GM18502 (cell line): ENCODE results near the gene FBXO5.
"Not testable (repeated sequence)": the region's sequence is repeated elsewhere in the genome, so short reads cannot be mapped to it uniquely, and the experiment has no call there.

ENCODE experiments used
- ATAC-seq: cut with Tn5 transposase; IDR thresholded peaks from one replicate; pipeline ENCODE4 v1.9.1; 2021; ENCODE audit warnings: mild to moderate bottlenecking; ENCODE audit not compliant: unreplicated experiment, poor library complexity

Gene FBXO5

GRCh38 chr6:152982904-152983636 is at the start of gene FBXO5:
Gene FBXO5, minus strand, starts transcription at chr6:152983041. Its CDS starts 82 bp downstream, at chr6:152982959.
- ATAC-seq, result peak; percentile 83

GRCh38 chr6:153032255-153032882 is 49.5 kb upstream of the FBXO5 start:
- ATAC-seq, result no peak

DNA sequence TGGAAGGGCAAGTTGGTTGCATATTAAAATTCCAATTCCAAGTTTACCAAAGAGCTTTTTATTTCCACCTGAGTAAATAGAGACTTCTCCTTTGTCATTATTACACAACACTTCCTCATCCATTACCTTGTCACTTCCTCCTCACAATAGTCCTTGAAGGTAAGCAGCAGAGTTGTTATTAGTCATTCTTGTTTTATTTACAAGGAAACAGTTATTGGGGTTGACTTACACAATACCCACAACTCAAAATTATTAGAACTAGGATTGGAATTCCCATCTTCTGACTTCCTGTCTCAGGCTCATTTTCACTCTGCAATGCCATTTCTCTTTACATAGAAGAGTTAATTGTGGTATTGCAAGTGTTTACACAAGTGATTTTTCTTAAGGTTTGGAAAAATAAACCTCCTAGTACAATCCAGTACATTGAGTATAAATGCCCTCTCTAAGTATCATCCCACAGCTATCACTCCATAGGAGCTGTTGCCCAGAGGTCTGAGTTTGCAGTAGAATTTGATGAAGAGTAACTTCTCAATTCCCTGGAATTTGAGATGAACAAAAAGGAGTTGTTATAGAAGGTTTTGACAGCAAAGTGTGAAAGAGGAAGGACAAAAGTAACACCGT is 48.6 kb upstream of the FBXO5 start:
- no peak for ATAC-seq

DNA sequence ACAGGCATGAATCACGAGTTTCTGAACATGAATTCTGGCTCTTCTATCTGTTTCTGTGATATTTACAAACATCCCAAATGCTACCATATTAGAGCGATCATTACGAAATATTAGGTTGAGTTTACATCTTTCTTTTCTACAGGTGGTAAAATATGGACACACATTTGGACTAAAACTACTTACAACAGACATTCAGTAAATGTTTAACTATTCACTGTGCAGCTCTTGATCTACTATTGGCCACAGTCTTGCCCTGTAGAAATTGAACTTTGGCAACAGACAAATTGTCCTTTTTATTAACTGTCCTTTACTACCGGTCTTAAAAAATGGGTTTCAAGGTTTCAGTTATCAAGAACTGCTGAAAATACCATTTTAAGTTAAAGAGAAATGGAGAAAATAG is 46.1 kb upstream of the FBXO5 start:
- ATAC-seq, result no peak

DNA sequence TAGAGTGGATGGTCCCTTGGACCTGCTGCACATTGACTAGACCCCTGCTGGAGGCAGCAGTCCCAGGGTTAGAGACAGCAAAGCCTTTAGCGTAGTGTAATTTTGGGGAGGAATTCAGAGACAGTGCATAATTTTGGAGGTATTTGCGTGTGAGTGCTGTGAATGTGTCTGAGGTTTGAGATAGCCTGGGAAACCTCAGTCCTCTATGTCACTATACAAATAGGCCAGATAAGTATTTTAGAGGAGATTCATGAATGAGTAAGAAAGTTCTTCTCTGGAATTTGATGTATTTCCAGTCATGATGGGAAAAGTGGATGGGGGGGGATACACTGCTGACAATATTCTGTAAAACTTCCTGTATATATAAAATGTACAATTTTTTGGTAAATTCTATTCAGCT is 45.4 kb upstream of the FBXO5 start:
- ATAC-seq, result no peak

DNA sequence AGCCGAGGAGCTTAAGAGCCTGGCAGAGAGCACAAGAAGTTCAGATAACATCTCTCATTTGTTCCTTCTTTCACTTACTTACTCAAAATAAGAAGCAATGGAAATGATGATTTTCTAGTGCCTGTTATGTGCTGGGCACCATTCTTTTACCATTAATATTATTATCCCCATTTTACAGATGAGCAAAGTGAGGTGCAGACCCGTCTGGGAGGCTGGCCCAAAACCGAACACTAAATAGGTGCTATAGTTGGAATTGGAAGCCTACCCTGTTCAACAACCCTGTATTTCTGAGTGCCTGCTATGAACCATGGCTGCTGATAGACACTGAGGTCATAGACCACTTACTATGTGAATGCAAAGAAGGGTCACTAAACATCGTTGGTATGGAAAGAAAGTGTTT is 44.6 kb upstream of the FBXO5 start:
- no peak for ATAC-seq

DNA sequence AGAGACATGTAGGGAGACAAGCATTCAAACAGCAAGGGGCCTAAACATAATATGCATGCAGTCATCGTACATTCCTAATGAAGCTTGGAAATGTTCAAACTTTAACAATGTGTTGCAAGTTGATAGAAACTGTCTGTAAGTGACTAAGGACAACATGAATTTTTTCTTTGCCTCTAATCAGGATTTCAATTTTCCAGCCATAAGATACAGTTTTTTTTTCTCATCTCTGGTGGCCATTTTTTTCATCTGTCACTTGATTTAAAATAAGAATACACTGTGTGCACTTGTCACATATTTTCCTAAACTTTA is 41.8 kb upstream of the FBXO5 start:
- no peak for ATAC-seq

DNA sequence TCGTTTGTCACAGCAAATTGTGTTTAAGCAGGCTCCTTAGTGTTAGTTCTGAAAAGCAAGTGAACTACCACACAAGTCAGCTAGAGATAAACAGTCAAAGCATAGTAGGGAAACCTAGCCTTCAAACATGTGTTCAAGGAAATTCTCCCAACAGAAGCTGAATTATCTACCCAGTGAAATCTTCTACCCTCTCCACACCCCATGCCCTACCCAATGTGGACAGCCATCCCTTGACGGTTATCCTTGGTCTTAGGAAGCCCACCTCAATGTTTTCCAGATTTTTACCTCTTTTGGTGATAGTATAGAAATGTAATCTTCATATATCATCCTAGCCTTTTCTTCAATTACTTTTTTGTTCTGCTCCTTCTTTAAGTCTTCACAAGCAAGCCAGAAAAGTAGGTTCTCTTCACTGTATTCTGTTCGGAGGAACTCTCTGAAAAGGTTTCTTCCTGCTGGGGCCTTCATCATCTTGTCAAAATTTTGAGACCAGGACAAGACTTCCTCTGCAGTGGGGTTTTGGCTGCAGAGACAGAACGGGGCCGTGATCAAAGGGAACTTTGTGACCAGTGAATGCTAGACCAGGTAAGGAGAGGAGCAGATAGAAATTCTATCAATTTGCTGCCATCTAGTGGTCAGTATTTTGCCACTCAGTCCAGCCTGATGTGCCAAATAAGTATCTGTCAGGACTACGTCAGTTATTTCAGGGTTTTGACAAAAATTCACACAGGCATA is 41.3 kb upstream of the FBXO5 start:
- ATAC-seq, result peak; percentile 99

GRCh38 chr6:153018355-153018754 is 35.5 kb upstream of the FBXO5 start:
- ATAC-seq, result no peak

DNA sequence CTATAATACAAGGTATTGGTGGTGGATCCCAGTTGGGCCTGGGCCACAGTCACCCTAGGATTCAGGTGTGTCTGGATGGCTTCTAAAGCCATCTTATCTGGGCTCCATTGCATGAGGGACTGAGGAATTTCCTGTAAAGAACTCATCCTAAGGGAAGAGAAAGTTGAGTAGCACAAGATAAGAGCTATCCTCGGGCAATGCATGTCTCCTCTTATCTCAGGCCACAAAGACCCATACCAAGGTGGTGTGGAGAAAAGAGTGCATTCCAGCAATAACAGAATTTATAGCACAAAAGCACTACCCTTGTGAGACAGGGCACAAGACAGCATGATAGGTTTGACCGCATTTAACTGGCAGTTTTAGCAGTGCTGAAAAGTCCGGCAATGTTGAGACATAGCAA is 34.0 kb upstream of the FBXO5 start:
- no peak for ATAC-seq

DNA sequence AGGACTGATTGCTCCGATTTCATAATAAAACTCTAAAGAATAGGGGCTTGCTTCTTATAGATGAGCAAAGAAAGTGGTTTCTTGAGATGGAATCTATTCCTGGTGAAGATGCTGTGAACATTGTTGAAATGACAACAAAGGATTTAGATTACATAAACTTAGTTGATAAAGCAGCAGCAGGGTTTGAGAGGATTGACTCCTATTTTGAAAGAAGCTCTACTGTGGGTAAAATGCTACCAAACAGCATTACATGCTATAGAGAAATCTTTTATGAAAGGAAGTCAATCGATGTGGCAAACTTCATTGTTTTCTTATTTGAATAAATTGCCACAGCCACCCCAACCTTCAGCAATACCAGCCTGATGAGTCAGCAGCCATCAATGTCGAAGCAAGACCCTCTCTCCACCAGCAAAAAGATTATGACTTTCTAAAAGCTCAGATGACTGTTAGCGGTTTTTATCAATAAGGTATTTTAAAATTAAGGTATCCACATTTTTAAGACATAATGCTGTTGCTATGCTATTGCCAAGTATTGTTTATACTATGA is 32.3 kb upstream of the FBXO5 start:
- ATAC-seq, result no peak

DNA sequence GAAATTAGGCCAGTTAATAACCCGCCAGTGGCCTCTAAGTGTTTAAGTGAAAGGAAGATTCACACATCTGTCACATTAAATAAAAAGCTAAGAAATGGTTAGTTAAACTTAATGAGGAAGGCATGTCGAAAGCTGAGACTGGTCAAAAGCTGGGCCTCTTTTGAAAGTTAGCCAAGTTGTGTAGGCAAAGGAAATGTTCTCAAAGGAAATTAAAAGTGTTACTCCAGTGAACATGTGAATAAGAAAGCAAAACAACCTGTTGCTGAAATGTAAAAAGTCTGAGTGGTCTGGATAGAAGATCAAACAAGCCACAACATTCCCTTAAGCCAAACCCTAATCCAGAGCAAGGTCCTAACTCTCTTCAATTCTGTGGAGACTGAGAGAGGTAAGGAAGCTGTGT is 30.6 kb upstream of the FBXO5 start:
- ATAC-seq, result no peak

GRCh38 chr6:153012856-153013255 is 30.0 kb upstream of the FBXO5 start:
- ATAC-seq, result no peak

- peak; percentile 6 for ATAC-seq
These were observed 20.5 kb upstream of the FBXO5 start for GRCh38 chr6:153003366-153003690.

- ATAC-seq, result peak; percentile 92
These were observed 19.9 kb upstream of the FBXO5 start, which contains the start of gene MTRF1L for GRCh38 chr6:153002613-153003365. Gene MTRF1L, minus strand, starts transcription at chr6:153002709. Its CDS starts 24 bp downstream, at chr6:153002685.

- peak; percentile 29 for ATAC-seq
These were observed 19.1 kb upstream of the FBXO5 start for GRCh38 chr6:153001767-153002612.

DNA sequence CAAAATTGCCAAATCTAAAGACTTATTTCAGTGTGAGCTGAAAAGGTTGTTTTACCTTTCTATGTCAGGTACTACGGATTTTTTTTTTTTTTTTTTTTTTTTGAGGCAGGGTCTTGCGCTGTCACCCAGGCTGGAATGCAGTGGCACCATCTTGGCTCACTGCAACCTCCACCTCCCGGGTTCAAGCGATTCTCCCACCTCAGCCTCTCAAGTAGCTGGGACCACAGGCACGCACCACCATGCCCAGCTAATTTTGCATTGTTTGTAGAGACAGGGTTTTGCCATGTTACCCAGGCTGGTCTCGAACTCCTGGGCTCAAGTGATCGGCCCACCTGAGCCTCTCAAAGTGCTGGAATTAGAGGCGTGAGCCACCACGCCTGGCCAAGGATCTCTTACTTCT is 17.9 kb upstream of the FBXO5 start:
- not testable (repeated sequence) for ATAC-seq

DNA sequence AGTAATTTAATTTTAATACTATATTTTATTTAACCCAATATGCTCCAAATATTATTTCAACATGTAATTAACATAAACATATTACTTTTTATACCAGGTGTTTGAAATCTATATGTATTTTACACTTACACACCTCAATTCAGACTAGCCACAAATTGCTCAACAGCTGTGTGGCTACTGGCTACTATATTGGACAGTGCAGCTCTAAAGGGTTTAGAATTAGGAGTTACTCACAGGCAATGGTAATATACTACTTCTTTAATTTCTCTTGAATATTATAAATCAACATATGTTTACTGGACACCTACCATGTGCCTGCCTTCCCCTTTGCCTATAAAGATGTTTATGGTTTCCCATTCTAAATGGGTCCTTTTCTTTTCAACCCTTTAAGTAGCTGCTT is 17.4 kb upstream of the FBXO5 start:
- ATAC-seq, result no peak

GRCh38 chr6:152999538-152999937 is 16.7 kb upstream of the FBXO5 start:
- not testable (repeated sequence) for ATAC-seq
